SK-N-SH treated with all-trans-retinoic acid at 6 μM for 48 hours (cell line): ENCODE measurements around the gene PPP5C.

ENCODE experiments used
- ATAC-seq: fragments of 200-7000 bp; cut with Tn5 transposase; 3 replicates; pipeline ENCODE4 v1.9.1; 2020; ENCODE audit warnings: mild to moderate bottlenecking, moderate library complexity
- ARNTL ChIP-seq: fragments of 450-650 bp; formaldehyde crosslinking; IDR thresholded peaks from 2 replicates; pipeline ENCODE4 v1.5.0; 2020; ENCODE audit warnings: low read depth, mild to moderate bottlenecking, moderate library complexity, borderline replicate concordance
- CSDC2 ChIP-seq: fragments of 250-450 bp; sonication (Bioruptor Pico); IDR thresholded peaks from 2 replicates; pipeline ENCODE4 v1.5.0; 2020; ENCODE audit warnings: mild to moderate bottlenecking, moderate library complexity
- CSRNP3 ChIP-seq: fragments of 250-450 bp; sonication (Bioruptor Pico); IDR thresholded peaks from 2 replicates; pipeline ENCODE4 v1.5.1; 2021; ENCODE audit warnings: mild to moderate bottlenecking, moderate library complexity
- ESRRG ChIP-seq: fragments of 250-450 bp; sonication (Bioruptor Pico); IDR thresholded peaks from 2 replicates; pipeline ENCODE4 v1.6.1; 2021; ENCODE audit warnings: mild to moderate bottlenecking
- GLIS3 ChIP-seq: fragments of 250-450 bp; sonication (Bioruptor Pico); IDR thresholded peaks from 2 replicates; pipeline ENCODE4 v1.5.0; 2020; ENCODE audit warnings: mild to moderate bottlenecking, moderate library complexity
- ISL1 ChIP-seq: fragments of 250-450 bp; sonication (Bioruptor Pico); IDR thresholded peaks from 2 replicates; pipeline ENCODE4 v2.1.2; 2022; ENCODE audit warnings: mild to moderate bottlenecking, moderate library complexity
- OSR1 ChIP-seq: fragments of 250-450 bp; sonication (Bioruptor Pico); IDR thresholded peaks from 2 replicates; pipeline ENCODE4 v1.8.0; 2022; ENCODE audit warnings: moderate library complexity, mild to moderate bottlenecking, inconsistent platforms
- PATZ1 ChIP-seq: fragments of 250-450 bp; sonication (Bioruptor Pico); IDR thresholded peaks from 2 replicates; pipeline ENCODE4 v1.8.0; 2020; ENCODE audit warnings: mild to moderate bottlenecking, moderate library complexity, borderline replicate concordance
- PPARA ChIP-seq: fragments of 250-450 bp; sonication (Bioruptor Pico); IDR thresholded peaks from 2 replicates; pipeline ENCODE4 v1.5.0; 2020; ENCODE audit warnings: mild to moderate bottlenecking, borderline replicate concordance
- RARB ChIP-seq: fragments of 250-450 bp; sonication (Bioruptor Pico); IDR thresholded peaks from 2 replicates; pipeline ENCODE4 v1.8.0; 2021; ENCODE audit warnings: mild to moderate bottlenecking, moderate library complexity
- SNAI2 ChIP-seq: fragments of 250-450 bp; sonication (Bioruptor Pico); IDR thresholded peaks from 2 replicates; pipeline ENCODE4 v1.5.0; 2020; ENCODE audit warnings: mild to moderate bottlenecking, moderate library complexity
- TOX ChIP-seq: fragments of 250-450 bp; sonication (Bioruptor Pico); IDR thresholded peaks from 2 replicates; pipeline ENCODE4 v1.8.0; 2021; ENCODE audit warnings: mild to moderate bottlenecking, moderate library complexity, borderline replicate concordance
- ZC3H10 ChIP-seq: fragments of 250-450 bp; sonication (Bioruptor Pico); IDR thresholded peaks from 2 replicates; pipeline ENCODE4 v1.5.1; 2021; ENCODE audit warnings: mild to moderate bottlenecking, moderate library complexity
- ZNF565 ChIP-seq: fragments of 450-650 bp; formaldehyde crosslinking; conservative IDR thresholded peaks from 2 replicates; pipeline ENCODE4 v1.5.0; 2020; ENCODE audit warnings: low read depth, mild to moderate bottlenecking, moderate library complexity
- ZNF70 ChIP-seq: fragments of 450-650 bp; formaldehyde crosslinking; IDR thresholded peaks from 2 replicates; pipeline ENCODE4 v1.5.0; 2020; ENCODE audit warnings: mild to moderate bottlenecking, moderate library complexity
- ZNF8 ChIP-seq: fragments of 450-650 bp; formaldehyde crosslinking; IDR thresholded peaks from 2 replicates; pipeline ENCODE4 v1.5.0; 2020; ENCODE audit warnings: mild to moderate bottlenecking, moderate library complexity
- TF ChIP-seq, protein P1 (sequence below): fragments of 250-450 bp; sonication (Bioruptor Pico); IDR thresholded peaks from 2 replicates; pipeline ENCODE4 v1.5.0; 2020; ENCODE audit warnings: mild to moderate bottlenecking, moderate library complexity

Gene PPP5C

GRCh38 chr19:46390121-46390858 is 43.4 kb downstream of the PPP5C start:
- ATAC-seq, result no peak
- TF ChIP-seq ZNF565 (CRISPR knock-in tag) (no peak), ARNTL (CRISPR knock-in tag) (no peak), CSDC2 (CRISPR knock-in tag) (no peak), PATZ1 (CRISPR knock-in tag) (no peak), ISL1 (CRISPR knock-in tag) (no peak), GLIS3 (no peak)

GRCh38 chr19:46390866-46391265 is 44.0 kb downstream of the PPP5C start:
- ATAC-seq, result no peak
- TF ChIP-seq GLIS3, result no peak
- no peak for TF ChIP-seq ZNF8 (CRISPR knock-in tag)
- TF ChIP-seq ESRRG (CRISPR knock-in tag), result no peak
- no peak for TF ChIP-seq PPARA (CRISPR knock-in tag)
- no peak for TF ChIP-seq ZC3H10
- TF ChIP-seq ZNF565 (CRISPR knock-in tag), result no peak
- TF ChIP-seq ARNTL (CRISPR knock-in tag), result no peak
- TF ChIP-seq CSRNP3, result no peak

DNA sequence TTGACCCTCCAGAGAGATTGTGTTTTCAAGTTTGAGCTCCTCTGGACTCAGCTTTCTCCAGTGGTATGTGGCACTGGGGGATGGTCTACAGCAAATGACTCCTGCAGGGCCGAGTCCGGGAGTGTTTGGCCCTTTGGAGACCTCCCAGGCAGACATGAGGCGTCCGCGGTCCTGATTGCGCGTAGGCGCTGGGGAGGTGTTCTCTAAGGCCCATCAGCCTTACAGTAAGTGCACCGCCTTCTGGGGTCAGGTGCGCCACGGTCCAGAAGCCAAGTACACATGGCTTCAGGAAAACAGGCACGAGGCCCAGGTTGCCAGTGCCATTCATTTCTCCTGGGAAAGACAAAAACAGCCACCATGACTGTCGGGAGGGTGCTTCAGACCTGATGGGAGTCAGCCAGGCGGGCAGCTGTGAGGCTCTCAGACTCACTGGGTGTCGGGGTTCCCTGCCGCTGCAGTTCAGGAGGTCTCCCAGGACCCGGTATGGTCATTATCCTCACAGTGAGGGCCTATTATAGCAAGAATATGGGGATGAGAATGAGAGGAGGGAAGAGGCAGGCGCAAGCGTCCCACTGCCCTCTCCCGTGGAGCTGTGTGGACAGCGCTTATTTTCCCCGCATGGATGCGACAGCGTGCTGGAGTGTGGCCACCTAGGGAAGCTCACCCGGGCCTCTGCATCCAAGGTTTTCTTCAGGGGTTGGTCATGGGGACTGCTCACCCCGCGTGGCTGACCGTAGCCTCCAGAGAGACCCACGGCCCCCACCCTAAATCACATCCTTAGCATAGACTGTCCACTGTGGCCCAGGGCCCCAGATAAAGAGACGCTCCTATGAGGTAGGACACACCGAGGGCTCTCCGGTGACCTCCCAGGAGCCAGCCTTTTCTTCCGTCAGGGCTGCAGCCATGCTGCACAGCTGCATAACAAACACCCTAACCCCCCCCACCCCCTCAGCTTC is 44.7 kb downstream of the PPP5C start:
- ATAC-seq, result no peak
- no peak for TF ChIP-seq ESRRG (CRISPR knock-in tag)

GRCh38 chr19:46392252-46392801 is 45.4 kb downstream of the PPP5C start:
- no peak for ATAC-seq
- TF ChIP-seq OSR1, result no peak
- no peak for TF ChIP-seq ZNF8 (CRISPR knock-in tag)
- TF ChIP-seq PATZ1 (CRISPR knock-in tag), result no peak
- TF ChIP-seq ZNF70 (CRISPR knock-in tag), result no peak
- TF ChIP-seq GLIS3, result no peak
- TF ChIP-seq ISL1 (CRISPR knock-in tag), result no peak
- no peak for TF ChIP-seq CSDC2 (CRISPR knock-in tag)
- TF ChIP-seq CSRNP3, result no peak
- TF ChIP-seq RARB (CRISPR knock-in tag), result no peak

GRCh38 chr19:46392837-46393236 is 46.0 kb downstream of the PPP5C start:
- no peak for ATAC-seq
- no peak for TF ChIP-seq CSRNP3
- no peak for TF ChIP-seq ZNF565 (CRISPR knock-in tag)
- no peak for TF ChIP-seq SNAI2 (CRISPR knock-in tag)
- TF ChIP-seq, protein P1, sequence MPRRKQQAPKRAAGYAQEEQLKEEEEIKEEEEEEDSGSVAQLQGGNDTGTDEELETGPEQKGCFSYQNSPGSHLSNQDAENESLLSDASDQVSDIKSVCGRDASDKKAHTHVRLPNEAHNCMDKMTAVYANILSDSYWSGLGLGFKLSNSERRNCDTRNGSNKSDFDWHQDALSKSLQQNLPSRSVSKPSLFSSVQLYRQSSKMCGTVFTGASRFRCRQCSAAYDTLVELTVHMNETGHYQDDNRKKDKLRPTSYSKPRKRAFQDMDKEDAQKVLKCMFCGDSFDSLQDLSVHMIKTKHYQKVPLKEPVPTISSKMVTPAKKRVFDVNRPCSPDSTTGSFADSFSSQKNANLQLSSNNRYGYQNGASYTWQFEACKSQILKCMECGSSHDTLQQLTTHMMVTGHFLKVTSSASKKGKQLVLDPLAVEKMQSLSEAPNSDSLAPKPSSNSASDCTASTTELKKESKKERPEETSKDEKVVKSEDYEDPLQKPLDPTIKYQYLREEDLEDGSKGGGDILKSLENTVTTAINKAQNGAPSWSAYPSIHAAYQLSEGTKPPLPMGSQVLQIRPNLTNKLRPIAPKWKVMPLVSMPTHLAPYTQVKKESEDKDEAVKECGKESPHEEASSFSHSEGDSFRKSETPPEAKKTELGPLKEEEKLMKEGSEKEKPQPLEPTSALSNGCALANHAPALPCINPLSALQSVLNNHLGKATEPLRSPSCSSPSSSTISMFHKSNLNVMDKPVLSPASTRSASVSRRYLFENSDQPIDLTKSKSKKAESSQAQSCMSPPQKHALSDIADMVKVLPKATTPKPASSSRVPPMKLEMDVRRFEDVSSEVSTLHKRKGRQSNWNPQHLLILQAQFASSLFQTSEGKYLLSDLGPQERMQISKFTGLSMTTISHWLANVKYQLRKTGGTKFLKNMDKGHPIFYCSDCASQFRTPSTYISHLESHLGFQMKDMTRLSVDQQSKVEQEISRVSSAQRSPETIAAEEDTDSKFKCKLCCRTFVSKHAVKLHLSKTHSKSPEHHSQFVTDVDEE (CRISPR knock-in tag), result no peak
- TF ChIP-seq ZNF8 (CRISPR knock-in tag), result no peak
- no peak for TF ChIP-seq ZNF70 (CRISPR knock-in tag)
- TF ChIP-seq TOX (CRISPR knock-in tag), result no peak
- no peak for TF ChIP-seq GLIS3
